Adrenal gland (tissue), 5 donors: ENCODE measurements around the gene PRR15.

Source experiments
- CTCF ChIP-seq, 6 experiments: fragments of 450-650 bp in 4 of 6; fragments of 200-600 bp in 2 of 6; sonication (generic) in 1 of 6; IDR thresholded peaks; 1 replicate in 5 of 6; 2 replicates in 1 of 6; pipeline versions ENCODE4 v1.5.1 to v1.8.0; 2016 to 2021; ENCODE audit warnings: antibody characterized with exemption in 6 of 6, mild to moderate bottlenecking in 2 of 6, moderate library complexity in 1 of 6
- POLR2A ChIP-seq, 2 donors: fragments of 450-650 bp; IDR thresholded peaks; one replicate each; pipeline ENCODE4 v1.6.1; 2017; ENCODE audit warnings: antibody characterized with exemption in 2 of 2, mild to moderate bottlenecking in 2 of 2, moderate library complexity in 1 of 2
- donor health status: DM: no; HTN: no; CAD: no.

DNA sequence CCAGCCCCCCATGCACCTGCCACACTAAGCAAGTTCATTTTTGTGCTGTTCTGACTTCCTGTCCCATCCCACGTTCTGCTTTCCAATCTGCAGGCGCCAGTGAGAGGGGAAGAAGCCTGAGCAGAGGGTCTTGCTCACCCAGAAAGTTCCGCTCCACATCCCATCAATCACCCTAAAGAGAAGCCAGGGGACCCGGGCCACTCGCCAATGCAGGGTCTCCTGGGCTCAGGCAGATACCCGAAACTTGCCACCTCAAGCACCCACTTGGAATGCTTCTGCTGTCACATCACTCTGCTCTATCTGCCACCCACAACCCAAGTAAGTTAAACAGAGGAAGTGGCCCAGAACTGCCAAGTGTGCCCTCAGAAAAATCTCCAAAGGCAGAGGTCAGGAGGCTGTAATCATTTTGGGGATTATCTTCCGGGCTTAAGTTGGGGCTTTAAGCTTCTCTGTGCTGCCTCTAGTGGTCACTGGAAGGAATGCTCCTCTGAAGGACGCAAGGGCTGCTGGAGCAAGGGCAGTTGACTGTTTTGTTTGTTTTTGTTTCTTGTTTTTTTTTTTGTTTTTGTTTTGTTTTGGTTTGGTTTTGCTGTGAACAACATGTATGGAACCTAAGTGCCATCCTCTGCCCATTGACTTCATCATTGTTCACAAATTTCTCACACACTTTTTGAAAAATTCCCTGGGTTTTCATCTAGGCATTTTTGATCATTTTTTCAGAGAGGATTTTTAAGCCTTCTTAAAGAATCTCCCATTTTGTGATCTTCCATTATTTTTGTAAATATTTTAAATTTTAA, 25.5 kb downstream of the PRR15 start:
- TF ChIP-seq CTCF (IDR thresholded peaks at IDR 0.05) (peak; percentile 25 to 72 (median 62)), POLR2A (IDR thresholded peaks at IDR 0.05) (no peak)
